Lower lobe of right lung (tissue), 2 donors: ENCODE measurements around the gene IDH2. TPM values are rescaled to one million over a fixed set of nuclear protein-coding genes. Genes with fewer than 3 reads are reported as not detected.

Experiments
- ATAC-seq, 2 donors: fragments of 200-7000 bp; cut with Tn5 transposase; one replicate each; pipeline ENCODE4 v1.9.1; 2020 to 2022; ENCODE audit warnings: mild to moderate bottlenecking in 2 of 2, moderate library complexity in 2 of 2
- DNase-seq: peaks from one replicate; pipeline ENCODE4 v3.0.0-alpha.2; 2020
- H3K27ac ChIP-seq: fragments of 200-600 bp; one replicate; pipeline ENCODE4 v1.8.0; 2022
- H3K27me3 ChIP-seq: fragments of 200-600 bp; one replicate; pipeline ENCODE4 v1.8.0; 2022; ENCODE audit warnings: low read depth
- H3K36me3 ChIP-seq: fragments of 200-600 bp; one replicate; pipeline ENCODE4 v1.8.0; 2022; ENCODE audit warnings: mild to moderate bottlenecking
- H3K4me1 ChIP-seq: fragments of 200-600 bp; one replicate; pipeline ENCODE4 v1.8.0; 2022
- H3K4me3 ChIP-seq: fragments of 200-600 bp; one replicate; pipeline ENCODE4 v1.8.0; 2022; ENCODE audit warnings: mild to moderate bottlenecking
- H3K9me3 ChIP-seq: fragments of 200-600 bp; one replicate; pipeline ENCODE4 v1.8.0; 2022
- intact Hi-C: fragments of 100-400 bp; cut with DNase I; formaldehyde crosslinking; loops from one replicate; pipeline ENCODE4 v1.11.0; 2022
- total RNA-seq: library from RNA; stranded (reverse); fragmentation: NEBNext Ultra II Directional; extraction: Animal tissue kit (Norgen Biotek cat#: 25700); gene quantifications from one replicate; pipeline ENCODE4 v1.2.1, GENCODE V29; 2021
- TF ChIP-seq, protein P1 (sequence below): fragments of 200-600 bp; IDR thresholded peaks from one replicate; pipeline ENCODE4 v1.8.0; 2022; ENCODE audit warnings: antibody characterized with exemption, mild to moderate bottlenecking
- donor health status: DM: no; HTN: yes; CAD: no; lungs with severe emphysema.

IDH2 gene
- total RNA-seq, 1 donor from 2014 or later, result 46.7 TPM

DNA sequence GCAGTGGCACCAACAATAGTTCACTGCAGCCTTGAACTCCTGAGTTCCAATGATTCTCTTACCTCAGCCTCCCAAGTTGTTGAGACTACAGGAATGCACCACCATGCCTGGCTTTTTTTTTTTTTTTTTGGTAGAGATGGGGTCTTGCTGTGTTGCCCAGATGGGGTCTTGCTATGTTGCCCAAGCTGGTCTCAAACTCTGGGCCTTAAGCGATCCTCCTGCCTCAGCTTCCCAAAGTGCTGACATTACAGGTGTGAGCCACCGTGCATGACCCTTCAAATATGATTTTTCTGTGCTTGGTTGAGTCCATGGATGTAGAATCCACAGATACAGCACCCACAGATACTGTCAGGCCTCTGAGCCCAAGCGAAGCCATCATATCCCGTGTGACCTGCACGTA is 30.2 kb upstream of the IDH2 start:
- H3K4me3 ChIP-seq, result no peak overlapping the region
- DNase-seq (no peak), ATAC-seq (no peak)
- no peak overlapping the region for H3K27ac ChIP-seq
- H3K27me3 ChIP-seq, result no peaks in the 10 kb centered on the region
- intact Hi-C loops, result no loop called here
- H3K36me3 ChIP-seq, result no peaks in the 10 kb centered on the region
- no peaks in the 10 kb centered on the region for H3K4me1 ChIP-seq
- TF ChIP-seq, protein P1, sequence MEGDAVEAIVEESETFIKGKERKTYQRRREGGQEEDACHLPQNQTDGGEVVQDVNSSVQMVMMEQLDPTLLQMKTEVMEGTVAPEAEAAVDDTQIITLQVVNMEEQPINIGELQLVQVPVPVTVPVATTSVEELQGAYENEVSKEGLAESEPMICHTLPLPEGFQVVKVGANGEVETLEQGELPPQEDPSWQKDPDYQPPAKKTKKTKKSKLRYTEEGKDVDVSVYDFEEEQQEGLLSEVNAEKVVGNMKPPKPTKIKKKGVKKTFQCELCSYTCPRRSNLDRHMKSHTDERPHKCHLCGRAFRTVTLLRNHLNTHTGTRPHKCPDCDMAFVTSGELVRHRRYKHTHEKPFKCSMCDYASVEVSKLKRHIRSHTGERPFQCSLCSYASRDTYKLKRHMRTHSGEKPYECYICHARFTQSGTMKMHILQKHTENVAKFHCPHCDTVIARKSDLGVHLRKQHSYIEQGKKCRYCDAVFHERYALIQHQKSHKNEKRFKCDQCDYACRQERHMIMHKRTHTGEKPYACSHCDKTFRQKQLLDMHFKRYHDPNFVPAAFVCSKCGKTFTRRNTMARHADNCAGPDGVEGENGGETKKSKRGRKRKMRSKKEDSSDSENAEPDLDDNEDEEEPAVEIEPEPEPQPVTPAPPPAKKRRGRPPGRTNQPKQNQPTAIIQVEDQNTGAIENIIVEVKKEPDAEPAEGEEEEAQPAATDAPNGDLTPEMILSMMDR, result no peak
- no peaks in the 10 kb centered on the region for H3K9me3 ChIP-seq

DNA sequence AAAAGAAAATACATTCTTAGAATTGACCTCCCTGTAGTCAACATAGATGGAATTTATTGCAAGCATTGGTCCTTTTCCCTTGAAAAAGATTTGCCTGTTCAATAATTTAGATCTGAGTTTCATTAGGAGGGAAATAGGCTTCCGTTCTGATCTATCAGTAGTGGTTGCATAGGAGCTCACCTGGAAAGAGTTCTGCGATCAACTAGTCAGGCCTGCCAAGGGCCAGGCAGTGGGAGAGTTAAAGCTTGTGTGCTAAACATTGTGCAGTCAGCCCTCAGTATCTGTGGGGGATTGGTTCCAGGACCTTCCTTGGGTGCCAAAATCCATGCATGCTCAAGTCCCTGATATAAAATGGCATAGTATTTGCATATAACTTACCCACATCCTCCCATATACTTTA is 29.6 kb upstream of the IDH2 start:
- ATAC-seq (no peak), DNase-seq (no peak)
- H3K4me3 ChIP-seq, result no peak overlapping the region
- no peak overlapping the region for H3K27ac ChIP-seq
- H3K36me3 ChIP-seq, result no peaks in the 10 kb centered on the region
- TF ChIP-seq, protein P1, result no peak
- H3K9me3 ChIP-seq, result no peaks in the 10 kb centered on the region
- H3K4me1 ChIP-seq, result peaks cover under 1% of the 10 kb centered on the region
- peaks cover 1% of the 10 kb centered on the region for H3K27me3 ChIP-seq
- intact Hi-C loops, result no loop called here

DNA sequence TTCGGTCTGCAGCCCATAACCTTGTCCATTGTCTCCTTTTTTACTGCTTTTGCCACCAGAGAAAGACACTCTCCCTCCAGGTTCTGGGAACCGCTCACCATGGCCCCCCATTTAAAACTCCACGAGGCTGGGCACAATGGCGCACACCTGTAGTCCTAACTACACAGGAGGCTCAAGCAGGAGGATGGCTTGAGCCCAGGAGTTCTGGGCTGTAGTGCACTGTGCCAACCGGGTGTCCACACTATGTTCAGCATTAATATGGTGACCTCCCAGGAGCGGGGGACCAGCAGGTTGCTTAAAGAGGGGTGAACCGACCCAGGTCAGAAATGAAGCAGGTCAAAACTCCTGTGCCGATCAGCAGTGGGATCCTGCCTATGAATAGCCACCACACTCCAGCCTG is 28.0 kb upstream of the IDH2 start:
- intact Hi-C loops, result no loop called here
- Histone ChIP-seq H3K36me3 (no peaks in the 10 kb centered on the region), H3K4me3 (no peak overlapping the region), H3K27ac (no peak overlapping the region), H3K9me3 (no peaks in the 10 kb centered on the region), H3K27me3 (peaks cover 3% of the 10 kb centered on the region), H3K4me1 (peaks cover 6% of the 10 kb centered on the region)
- no peak for ATAC-seq
- no peak for DNase-seq
- TF ChIP-seq, protein P1, result no peak

DNA sequence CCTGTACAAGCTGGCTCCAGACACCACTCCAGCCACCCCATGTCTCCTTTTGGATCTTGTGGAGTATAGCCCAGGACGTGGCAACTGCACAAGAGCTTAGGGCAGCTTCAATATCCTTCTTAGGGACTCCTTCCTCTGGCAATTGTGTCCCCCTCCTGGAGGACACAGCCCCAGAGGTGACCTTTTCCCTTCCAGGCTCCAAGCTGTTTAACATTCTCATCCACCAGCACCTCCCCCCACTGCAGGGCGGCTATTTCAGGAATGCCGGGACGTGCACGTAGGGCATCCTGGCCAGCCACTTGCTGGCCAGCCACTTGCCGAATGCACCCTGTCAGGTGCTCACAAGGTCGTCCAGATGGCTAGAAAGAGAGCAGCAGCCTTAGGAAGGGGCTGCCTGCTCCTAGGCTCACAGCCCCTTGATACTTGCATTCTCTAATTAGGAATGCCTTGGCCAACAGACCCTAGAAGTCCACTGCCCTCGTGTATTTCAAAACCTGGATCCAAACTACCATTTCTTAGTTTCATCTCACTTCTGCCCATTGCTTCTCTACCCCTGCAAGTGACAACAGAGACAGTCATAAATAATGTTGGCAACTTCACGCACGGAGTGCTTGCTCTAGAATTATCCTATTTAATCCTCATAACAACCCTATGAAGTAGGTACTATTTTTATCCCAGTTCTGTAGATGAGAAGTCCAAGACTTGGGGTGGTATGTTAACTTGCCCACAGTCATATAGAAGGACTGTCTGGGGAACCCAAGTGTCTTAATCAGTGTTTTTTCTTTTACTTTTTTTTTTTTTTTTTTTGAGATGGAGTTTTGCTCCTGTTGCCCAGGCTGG is 24.5 kb upstream of the IDH2 start:
- intact Hi-C loops, result no loop called here
- peaks cover 6% of the 10 kb centered on the region for H3K4me1 ChIP-seq
- H3K9me3 ChIP-seq, result no peaks in the 10 kb centered on the region
- H3K4me3 ChIP-seq, result no peak overlapping the region
- peak; percentile 66 to 68 for ATAC-seq
- TF ChIP-seq, protein P1, result no peak
- no peak for DNase-seq
- H3K36me3 ChIP-seq, result no peaks in the 10 kb centered on the region
- H3K27me3 ChIP-seq, result peaks cover 3% of the 10 kb centered on the region
- no peak overlapping the region for H3K27ac ChIP-seq

DNA sequence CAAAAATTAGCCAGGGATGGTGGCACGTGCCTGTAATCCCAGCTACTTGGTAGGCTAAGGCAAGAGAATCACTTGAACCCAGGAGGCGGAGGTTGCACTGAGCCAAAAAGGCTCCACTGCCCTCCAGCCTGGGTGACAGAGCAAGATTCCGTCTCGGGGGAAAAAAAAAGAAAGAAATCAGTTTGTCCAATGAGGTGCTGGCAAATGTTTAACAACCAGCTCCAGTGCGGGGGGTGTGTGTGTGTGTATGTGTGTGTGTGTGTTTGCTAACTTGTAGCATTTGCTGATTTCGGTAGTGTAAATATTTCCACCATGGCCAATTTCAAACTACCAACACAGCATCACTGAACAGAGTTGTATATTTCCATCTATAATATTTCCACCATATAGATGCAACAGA is 23.8 kb upstream of the IDH2 start:
- Histone ChIP-seq H3K27ac (no peak overlapping the region), H3K9me3 (no peaks in the 10 kb centered on the region), H3K4me1 (peaks cover 6% of the 10 kb centered on the region), H3K27me3 (peaks cover 3% of the 10 kb centered on the region), H3K4me3 (no peak overlapping the region), H3K36me3 (no peaks in the 10 kb centered on the region)
- ATAC-seq (no peak), DNase-seq (no peak)
- TF ChIP-seq, protein P1, result no peak
- intact Hi-C loops, result no loop called here
